ENCODE results near the gene SPATA2.

SPATA2 gene

DNA sequence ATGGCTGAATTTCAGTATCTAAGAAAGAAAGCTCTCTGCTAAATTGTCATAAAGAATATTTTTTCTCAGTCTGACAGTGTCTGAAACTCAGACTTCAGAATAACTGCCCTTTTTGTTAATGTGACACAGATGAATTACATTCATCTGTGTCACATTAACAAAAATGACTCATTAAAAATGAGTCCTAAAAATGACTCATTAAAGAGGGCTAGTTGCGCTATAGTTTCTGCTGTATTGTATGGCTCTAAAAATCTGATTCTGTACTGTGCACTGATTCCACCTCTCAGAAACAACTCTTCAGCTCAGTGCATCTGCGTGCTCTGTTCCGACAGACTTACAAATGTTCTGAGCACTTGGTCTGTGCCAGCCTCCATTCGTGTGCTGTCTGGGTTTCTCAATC, 35.8 kb upstream of the SPATA2 start:
- 92% methylated on average over 4 of the region's 4 CpGs for WGBS (ENCODE audit: insufficient coverage)
- ChIA-PET CTCF (interaction anchor here (0.9 kb wide), 1 partner anchor 28 kb away, joined by 3 read pairs; no protein-coding TSS in a partner anchor), POLR2A (no interaction called here)
- H3K4me3 ChIP-seq (ENCODE audit: control insufficient read depth in 1 of 7, extremely low read depth in 1 of 7, insufficient read depth in 4 of 7, low read depth in 2 of 7, low read length in 6 of 7) = no peak overlapping the region
- H3K36me3 ChIP-seq (ENCODE audit: control insufficient read depth in 4 of 4, insufficient read depth in 4 of 4, low read length in 3 of 4) = peaks cover 32 to 89% (median 55%) of the 10 kb centered on the region in 4 experiments
- no peaks in the 10 kb centered on the region for H3K9me3 ChIP-seq (ENCODE audit: control extremely low read depth in 1 of 5, control insufficient read depth in 4 of 5, insufficient read depth in 2 of 5, low read depth in 1 of 5, low read length in 4 of 5)
- H3K4me1 ChIP-seq (ENCODE audit: control extremely low read depth in 1 of 4, control insufficient read depth in 4 of 4, insufficient read depth in 4 of 4, low read length in 3 of 4) = no peaks in the 10 kb centered on the region
- H3K27ac ChIP-seq (ENCODE audit: insufficient read depth in 1 of 2, low read depth in 1 of 2, low read length in 2 of 2, poor library complexity in 1 of 2, severe bottlenecking in 2 of 2) = no peak overlapping the region
- DNase-seq = no peak
- H3K27me3 ChIP-seq (replicated peaks in 2 of 5; ENCODE audit: control insufficient read depth in 4 of 5, insufficient read depth in 5 of 5, low read length in 4 of 5) = no peaks in the 10 kb centered on the region

DNA sequence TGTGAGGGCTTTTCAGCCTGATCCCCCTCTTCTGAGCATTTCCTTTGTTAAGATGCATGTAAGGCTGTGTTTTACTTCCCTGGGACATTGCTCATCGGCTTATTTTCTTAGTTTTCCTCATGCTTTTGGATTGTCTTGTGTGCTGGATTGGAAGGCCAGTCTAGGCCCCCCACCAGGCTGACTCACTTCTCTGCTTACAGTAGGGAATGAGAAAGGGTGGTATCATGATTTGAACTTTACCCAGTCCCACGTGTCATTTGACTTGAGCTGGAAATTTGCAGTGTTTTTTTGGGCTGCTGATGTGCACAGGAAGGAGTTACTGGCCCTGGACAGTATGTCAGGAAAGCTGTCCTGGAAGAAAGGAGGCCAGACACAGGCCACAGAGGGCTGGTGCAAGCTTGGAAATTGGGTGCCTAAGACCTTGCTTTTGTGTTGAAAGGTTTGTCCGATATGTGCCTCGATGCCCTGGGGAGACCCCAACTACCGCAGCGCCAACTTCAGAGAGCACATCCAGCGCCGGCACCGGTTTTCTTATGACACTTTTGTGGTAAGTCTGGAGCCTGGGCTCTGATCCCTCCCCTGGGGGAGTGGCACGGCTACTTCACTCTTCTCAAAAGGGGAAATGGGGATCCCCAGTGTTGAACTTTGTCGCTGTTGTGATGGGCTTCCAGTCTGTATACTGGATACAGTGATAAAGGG, 33.6 kb upstream of the SPATA2 start:
- Histone ChIP-seq H3K36me3 (ENCODE audit: control insufficient read depth in 4 of 4, insufficient read depth in 4 of 4, low read length in 3 of 4) (peaks cover 36 to 89% (median 65%) of the 10 kb centered on the region in 4 experiments), H3K27me3 (replicated peaks in 2 of 5; ENCODE audit: control insufficient read depth in 4 of 5, insufficient read depth in 5 of 5, low read length in 4 of 5) (no peaks in the 10 kb centered on the region), H3K4me1 (ENCODE audit: control extremely low read depth in 1 of 4, control insufficient read depth in 4 of 4, insufficient read depth in 4 of 4, low read length in 3 of 4) (no peaks in the 10 kb centered on the region), H3K9me3 (ENCODE audit: control extremely low read depth in 1 of 5, control insufficient read depth in 4 of 5, insufficient read depth in 2 of 5, low read depth in 1 of 5, low read length in 4 of 5) (no peaks in the 10 kb centered on the region), H3K27ac (ENCODE audit: insufficient read depth in 1 of 2, low read depth in 1 of 2, low read length in 2 of 2, poor library complexity in 1 of 2, severe bottlenecking in 2 of 2) (no peak overlapping the region), H3K4me3 (ENCODE audit: control insufficient read depth in 1 of 7, extremely low read depth in 1 of 7, insufficient read depth in 4 of 7, low read depth in 2 of 7, low read length in 6 of 7) (no peak overlapping the region)
- 93% methylated on average over 4 of the region's 11 CpGs for WGBS (ENCODE audit: insufficient coverage)
- ChIA-PET POLR2A (no interaction called here), CTCF (interaction anchor here (0.6 kb wide), 1 partner anchor 34 kb away, joined by 3 read pairs; no protein-coding TSS in a partner anchor)
- no peak for DNase-seq

DNA sequence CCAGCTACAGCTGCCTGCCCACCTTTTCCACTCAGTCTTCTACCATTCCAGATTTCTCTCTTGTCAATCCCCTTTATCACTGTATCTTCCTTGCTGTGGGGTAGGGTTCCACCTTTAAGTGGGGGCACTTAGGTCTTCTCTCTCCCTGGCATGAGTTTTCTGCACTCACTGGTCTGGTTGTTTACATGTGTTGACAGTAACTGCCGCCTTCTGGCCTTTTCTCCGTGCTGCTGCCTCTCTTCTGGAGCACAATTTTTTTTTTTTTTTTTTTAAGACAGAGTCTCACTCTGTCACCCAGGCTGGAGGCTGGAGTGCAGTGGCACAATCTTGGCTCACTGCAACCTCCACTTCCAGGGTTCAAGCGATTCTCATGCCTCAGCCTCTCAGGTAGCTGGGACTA, 32.8 kb upstream of the SPATA2 start:
- DNase-seq = no peak
- H3K27me3 ChIP-seq (replicated peaks in 2 of 5; ENCODE audit: control insufficient read depth in 4 of 5, insufficient read depth in 5 of 5, low read length in 4 of 5) = no peaks in the 10 kb centered on the region
- H3K4me1 ChIP-seq (ENCODE audit: control extremely low read depth in 1 of 4, control insufficient read depth in 4 of 4, insufficient read depth in 4 of 4, low read length in 3 of 4) = no peaks in the 10 kb centered on the region
- ChIA-PET CTCF (no interaction called here), POLR2A (no interaction called here)
- no peak overlapping the region for H3K4me3 ChIP-seq (ENCODE audit: control insufficient read depth in 1 of 7, extremely low read depth in 1 of 7, insufficient read depth in 4 of 7, low read depth in 2 of 7, low read length in 6 of 7)
- WGBS (ENCODE audit: insufficient coverage) = 100% methylated on average over 1 of the region's 3 CpGs
- H3K9me3 ChIP-seq (ENCODE audit: control extremely low read depth in 1 of 5, control insufficient read depth in 4 of 5, insufficient read depth in 2 of 5, low read depth in 1 of 5, low read length in 4 of 5) = no peaks in the 10 kb centered on the region
- no peak overlapping the region for H3K27ac ChIP-seq (ENCODE audit: insufficient read depth in 1 of 2, low read depth in 1 of 2, low read length in 2 of 2, poor library complexity in 1 of 2, severe bottlenecking in 2 of 2)
- peaks cover 36 to 84% (median 61%) of the 10 kb centered on the region in 4 experiments for H3K36me3 ChIP-seq (ENCODE audit: control insufficient read depth in 4 of 4, insufficient read depth in 4 of 4, low read length in 3 of 4)

DNA sequence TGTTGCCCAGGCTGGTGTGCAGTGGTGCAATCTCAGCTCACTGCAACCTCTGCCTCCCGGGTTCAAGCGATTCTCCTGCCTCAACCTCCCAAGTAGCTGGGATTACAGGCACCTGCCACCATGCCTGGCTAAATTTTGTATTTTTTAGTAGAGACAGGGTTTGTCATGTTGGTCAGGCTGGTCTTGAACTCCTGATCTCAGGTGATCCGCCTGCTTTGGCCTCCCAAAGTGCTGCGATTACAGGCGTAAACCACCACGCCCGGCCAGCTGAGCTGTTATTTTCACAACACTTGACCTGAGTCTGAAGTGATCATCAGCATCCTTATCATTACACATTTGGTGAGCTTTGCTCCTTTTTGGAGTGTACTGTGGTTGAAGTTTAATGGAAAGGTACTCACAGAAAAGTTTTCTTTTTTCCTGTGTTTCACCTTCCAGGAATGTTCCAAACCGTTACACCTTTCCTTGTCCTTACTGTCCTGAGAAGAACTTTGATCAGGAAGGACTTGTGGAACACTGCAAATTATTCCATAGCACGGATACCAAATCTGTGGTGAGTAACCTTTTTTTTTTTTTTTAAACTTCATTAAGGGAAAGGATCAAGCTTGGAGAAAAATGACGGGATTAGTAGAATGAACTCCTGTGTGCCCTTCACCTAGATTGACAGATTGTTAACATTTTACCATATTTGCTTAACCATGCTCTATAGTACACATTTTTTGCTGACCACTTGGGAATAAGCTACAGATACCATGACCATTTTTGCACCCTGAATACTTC, 30.6 kb upstream of the SPATA2 start:
- Histone ChIP-seq H3K27ac (ENCODE audit: insufficient read depth in 1 of 2, low read depth in 1 of 2, low read length in 2 of 2, poor library complexity in 1 of 2, severe bottlenecking in 2 of 2) (no peak overlapping the region), H3K4me3 (ENCODE audit: control insufficient read depth in 1 of 7, extremely low read depth in 1 of 7, insufficient read depth in 4 of 7, low read depth in 2 of 7, low read length in 6 of 7) (no peak overlapping the region), H3K4me1 (ENCODE audit: control extremely low read depth in 1 of 4, control insufficient read depth in 4 of 4, insufficient read depth in 4 of 4, low read length in 3 of 4) (no peaks in the 10 kb centered on the region), H3K36me3 (ENCODE audit: control insufficient read depth in 4 of 4, insufficient read depth in 4 of 4, low read length in 3 of 4) (peaks cover 39 to 82% (median 62%) of the 10 kb centered on the region in 4 experiments), H3K9me3 (ENCODE audit: control extremely low read depth in 1 of 5, control insufficient read depth in 4 of 5, insufficient read depth in 2 of 5, low read depth in 1 of 5, low read length in 4 of 5) (no peaks in the 10 kb centered on the region), H3K27me3 (replicated peaks in 2 of 5; ENCODE audit: control insufficient read depth in 4 of 5, insufficient read depth in 5 of 5, low read length in 4 of 5) (no peaks in the 10 kb centered on the region)
- POLR2A ChIA-PET = no interaction called here
- no CpG with 5 or more reads among the region's 10 CpGs for WGBS (ENCODE audit: insufficient coverage)
- CTCF ChIA-PET = interaction anchor here (1.8 to 2.6 kb wide), 2 partner anchors 8 to 33 kb away, joined by 4 to 12 read pairs; partner anchors contain the start of gene RNF114
- DNase-seq = no peak

DNA sequence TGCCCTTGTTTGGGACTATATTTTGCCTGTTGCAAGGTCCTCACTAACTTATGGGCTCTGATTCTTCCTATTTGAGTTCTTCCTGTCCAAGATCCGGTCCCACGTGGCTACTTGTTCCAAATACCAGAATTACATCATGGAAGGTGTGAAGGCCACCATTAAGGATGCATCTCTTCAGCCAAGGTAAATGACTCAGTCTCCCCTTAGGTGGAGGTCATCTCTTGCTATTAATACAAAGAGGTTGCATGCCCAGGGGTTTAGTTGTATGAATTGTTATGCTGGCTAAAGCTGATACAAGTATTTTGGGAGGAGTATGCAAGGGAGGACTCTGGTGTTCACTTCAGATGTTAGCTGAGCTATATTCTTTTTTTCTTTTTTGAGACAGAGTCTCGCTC, 30.0 kb upstream of the SPATA2 start:
- Histone ChIP-seq H3K4me1 (ENCODE audit: control extremely low read depth in 1 of 4, control insufficient read depth in 4 of 4, insufficient read depth in 4 of 4, low read length in 3 of 4) (no peaks in the 10 kb centered on the region), H3K9me3 (ENCODE audit: control extremely low read depth in 1 of 5, control insufficient read depth in 4 of 5, insufficient read depth in 2 of 5, low read depth in 1 of 5, low read length in 4 of 5) (no peaks in the 10 kb centered on the region), H3K27ac (ENCODE audit: insufficient read depth in 1 of 2, low read depth in 1 of 2, low read length in 2 of 2, poor library complexity in 1 of 2, severe bottlenecking in 2 of 2) (no peak overlapping the region), H3K27me3 (replicated peaks in 2 of 5; ENCODE audit: control insufficient read depth in 4 of 5, insufficient read depth in 5 of 5, low read length in 4 of 5) (no peaks in the 10 kb centered on the region), H3K36me3 (ENCODE audit: control insufficient read depth in 4 of 4, insufficient read depth in 4 of 4, low read length in 3 of 4) (peaks cover 34 to 78% (median 60%) of the 10 kb centered on the region in 4 experiments), H3K4me3 (ENCODE audit: control insufficient read depth in 1 of 7, extremely low read depth in 1 of 7, insufficient read depth in 4 of 7, low read depth in 2 of 7, low read length in 6 of 7) (no peak overlapping the region)
- ChIA-PET CTCF (interaction anchor here (2.6 kb wide), 1 partner anchor 8 kb away, joined by 12 read pairs; the partner anchor contains the start of gene RNF114), POLR2A (no interaction called here)
- WGBS (ENCODE audit: insufficient coverage) = 79% methylated on average over 2 of the region's 3 CpGs
- no peak for DNase-seq

DNA sequence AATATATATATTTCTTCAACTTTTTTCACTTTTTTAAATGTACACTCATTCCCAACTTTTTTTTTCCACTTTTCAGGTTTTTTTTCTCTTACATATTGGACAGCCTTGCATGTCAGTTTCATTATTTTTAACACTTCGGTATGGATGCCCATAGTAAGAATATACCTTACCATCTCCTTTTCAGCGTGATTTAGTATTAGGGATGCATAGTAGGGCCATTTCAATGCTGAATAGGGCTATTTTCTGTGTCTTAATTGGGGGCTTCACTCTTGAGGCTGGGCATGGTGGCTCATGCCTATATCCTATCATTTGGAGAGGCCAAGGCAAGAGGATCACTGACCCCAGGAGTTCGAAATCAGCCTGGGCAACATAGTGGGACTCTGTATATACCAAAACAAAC, 27.6 kb upstream of the SPATA2 start:
- no peak overlapping the region for H3K27ac ChIP-seq (ENCODE audit: insufficient read depth in 1 of 2, low read depth in 1 of 2, low read length in 2 of 2, poor library complexity in 1 of 2, severe bottlenecking in 2 of 2)
- peaks cover 9 to 10% (median 10%) of the 10 kb centered on the region in 4 experiments for H3K4me1 ChIP-seq (ENCODE audit: control extremely low read depth in 1 of 4, control insufficient read depth in 4 of 4, insufficient read depth in 4 of 4, low read length in 3 of 4)
- DNase-seq = no peak
- ChIA-PET POLR2A (no interaction called here), CTCF (interaction anchor here (0.7 to 1.3 kb wide), 4 partner anchors 25 to 133 kb away, joined by 3 to 4 read pairs (median 3); no protein-coding TSS in a partner anchor)
- WGBS (ENCODE audit: insufficient coverage) = no CpG with 5 or more reads among the region's 3 CpGs
- H3K4me3 ChIP-seq (ENCODE audit: control insufficient read depth in 1 of 7, extremely low read depth in 1 of 7, insufficient read depth in 4 of 7, low read depth in 2 of 7, low read length in 6 of 7) = no peak overlapping the region
- H3K9me3 ChIP-seq (ENCODE audit: control extremely low read depth in 1 of 5, control insufficient read depth in 4 of 5, insufficient read depth in 2 of 5, low read depth in 1 of 5, low read length in 4 of 5) = no peaks in the 10 kb centered on the region
- H3K27me3 ChIP-seq (replicated peaks in 2 of 5; ENCODE audit: control insufficient read depth in 4 of 5, insufficient read depth in 5 of 5, low read length in 4 of 5) = no peaks in the 10 kb centered on the region
- peaks cover 34 to 78% (median 45%) of the 10 kb centered on the region in 4 experiments for H3K36me3 ChIP-seq (ENCODE audit: control insufficient read depth in 4 of 4, insufficient read depth in 4 of 4, low read length in 3 of 4)

DNA sequence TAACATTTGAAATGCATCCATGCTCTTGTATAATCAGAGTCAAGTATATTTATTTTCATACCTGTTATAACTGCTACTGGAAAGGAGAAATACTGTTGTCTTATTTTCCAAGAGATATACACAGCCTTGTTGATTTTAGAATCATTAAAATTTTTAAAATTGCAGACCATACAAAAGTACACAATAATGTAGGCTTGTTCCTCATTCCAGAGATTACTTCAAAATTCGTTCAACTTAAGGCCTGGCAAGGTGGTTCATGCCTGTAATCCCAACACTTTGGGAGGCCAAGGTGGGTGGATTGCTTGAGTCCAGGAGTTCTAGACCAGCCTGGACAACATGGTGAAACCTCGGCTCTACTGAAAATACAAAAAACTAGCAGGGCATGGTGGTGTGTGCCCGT, 27.0 kb upstream of the SPATA2 start:
- ChIA-PET CTCF (no interaction called here), POLR2A (no interaction called here)
- no peak overlapping the region for H3K27ac ChIP-seq (ENCODE audit: insufficient read depth in 1 of 2, low read depth in 1 of 2, low read length in 2 of 2, poor library complexity in 1 of 2, severe bottlenecking in 2 of 2)
- H3K4me1 ChIP-seq (ENCODE audit: control extremely low read depth in 1 of 4, control insufficient read depth in 4 of 4, insufficient read depth in 4 of 4, low read length in 3 of 4) = peaks cover 16 to 17% (median 16%) of the 10 kb centered on the region in 4 experiments
- no peak overlapping the region for H3K4me3 ChIP-seq (ENCODE audit: control insufficient read depth in 1 of 7, extremely low read depth in 1 of 7, insufficient read depth in 4 of 7, low read depth in 2 of 7, low read length in 6 of 7)
- no peaks in the 10 kb centered on the region for H3K27me3 ChIP-seq (replicated peaks in 2 of 5; ENCODE audit: control insufficient read depth in 4 of 5, insufficient read depth in 5 of 5, low read length in 4 of 5)
- no peak for DNase-seq
- WGBS (ENCODE audit: insufficient coverage) = 92% methylated on average over 3 of the region's 3 CpGs
- no peaks in the 10 kb centered on the region for H3K9me3 ChIP-seq (ENCODE audit: control extremely low read depth in 1 of 5, control insufficient read depth in 4 of 5, insufficient read depth in 2 of 5, low read depth in 1 of 5, low read length in 4 of 5)
- peaks cover 33 to 76% (median 44%) of the 10 kb centered on the region in 4 experiments for H3K36me3 ChIP-seq (ENCODE audit: control insufficient read depth in 4 of 4, insufficient read depth in 4 of 4, low read length in 3 of 4)

Measured in common myeloid progenitor, CD34-positive (primary cell).